Erythroblast (primary cell): ENCODE results near the gene AUTS2.

Source experiments
- GATA1 ChIP-seq: IDR thresholded peaks from 2 replicates; pipeline ENCODE4 v1.6.1; 2011; ENCODE audit warnings: low read depth, mild to moderate bottlenecking, control low read depth, low read length, moderate library complexity
- POLR2A ChIP-seq: IDR thresholded peaks from 2 replicates; pipeline ENCODE4 v1.6.1; 2011; ENCODE audit warnings: mild to moderate bottlenecking, low read length

DNA sequence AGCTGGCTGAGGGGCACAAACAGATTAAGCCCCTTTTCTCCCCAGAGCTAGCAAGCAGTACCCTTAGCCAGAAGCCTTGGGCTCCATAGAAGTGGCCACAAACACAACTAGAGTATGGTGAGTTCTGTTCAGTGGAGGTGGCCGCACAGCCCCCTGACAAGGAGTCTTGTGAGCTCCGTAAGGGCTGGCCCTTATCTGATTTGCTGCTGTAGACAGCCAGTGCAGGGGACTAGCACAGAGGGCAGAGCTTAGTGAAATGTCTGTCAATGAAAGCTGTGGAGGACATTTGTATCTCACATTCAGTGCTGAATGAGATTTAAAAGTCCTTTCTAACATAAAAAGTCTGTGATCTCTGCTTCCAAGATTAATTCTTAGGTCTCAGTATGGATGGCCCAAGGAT lies 137.3 kb downstream of the AUTS2 start:
- TF ChIP-seq POLR2A (no peak), GATA1 (no peak)
